Upper lobe of left lung (tissue), 4 donors: ENCODE data around the gene POLR2M.

Source experiments
- EP300 ChIP-seq, 4 donors: sonication (generic); formaldehyde crosslinking; IDR thresholded peaks; one replicate each; pipeline ENCODE4 v1.5.1; 2017; ENCODE audit warnings: antibody characterized with exemption in 4 of 4, control low read depth in 2 of 4
- POLR2A ChIP-seq, 4 donors: fragments of 450-650 bp; IDR thresholded peaks; one replicate each; pipeline ENCODE4 v1.5.1; 2016 to 2017; ENCODE audit warnings: antibody characterized with exemption in 4 of 4, mild to moderate bottlenecking in 2 of 4
- TF ChIP-seq, protein P1 (sequence below), 6 experiments: fragments of 450-650 bp in 4 of 6; fragments of 200-600 bp in 2 of 6; sonication (generic) in 2 of 6; IDR thresholded peaks; one replicate each; pipeline ENCODE4 v1.5.1; 2016 to 2019; ENCODE audit warnings: antibody characterized with exemption in 6 of 6

GRCh38 chr15:57694279-57694678, 12.2 kb upstream of the POLR2M start:
- TF ChIP-seq, protein P1, sequence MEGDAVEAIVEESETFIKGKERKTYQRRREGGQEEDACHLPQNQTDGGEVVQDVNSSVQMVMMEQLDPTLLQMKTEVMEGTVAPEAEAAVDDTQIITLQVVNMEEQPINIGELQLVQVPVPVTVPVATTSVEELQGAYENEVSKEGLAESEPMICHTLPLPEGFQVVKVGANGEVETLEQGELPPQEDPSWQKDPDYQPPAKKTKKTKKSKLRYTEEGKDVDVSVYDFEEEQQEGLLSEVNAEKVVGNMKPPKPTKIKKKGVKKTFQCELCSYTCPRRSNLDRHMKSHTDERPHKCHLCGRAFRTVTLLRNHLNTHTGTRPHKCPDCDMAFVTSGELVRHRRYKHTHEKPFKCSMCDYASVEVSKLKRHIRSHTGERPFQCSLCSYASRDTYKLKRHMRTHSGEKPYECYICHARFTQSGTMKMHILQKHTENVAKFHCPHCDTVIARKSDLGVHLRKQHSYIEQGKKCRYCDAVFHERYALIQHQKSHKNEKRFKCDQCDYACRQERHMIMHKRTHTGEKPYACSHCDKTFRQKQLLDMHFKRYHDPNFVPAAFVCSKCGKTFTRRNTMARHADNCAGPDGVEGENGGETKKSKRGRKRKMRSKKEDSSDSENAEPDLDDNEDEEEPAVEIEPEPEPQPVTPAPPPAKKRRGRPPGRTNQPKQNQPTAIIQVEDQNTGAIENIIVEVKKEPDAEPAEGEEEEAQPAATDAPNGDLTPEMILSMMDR (IDR thresholded peaks at IDR 0.05): no peak
- TF ChIP-seq EP300 (IDR thresholded peaks at IDR 0.05) (no peak), POLR2A (IDR thresholded peaks at IDR 0.05) (no peak)
